ENCODE results near the gene FFAR1. TPM values are rescaled to one million over a fixed set of nuclear protein-coding genes. Genes with fewer than 3 reads are reported as not detected.

Gene FFAR1
- total RNA-seq, 2 experiments from 2014 or later, result 0.23 to 0.35 TPM

GRCh38 chr19:35346193-35347052 lies 1.3 kb upstream of the FFAR1 start:
- H3K9me3 Mint-ChIP-seq (ENCODE audit: low read depth), result no peaks in the 10 kb centered on the region
- DNase-seq, result peak; percentile 89
- ChIA-PET CTCF (interaction anchor here (0.6 to 1.9 kb wide), 3 partner anchors 12 to 398 kb away, joined by 3 to 6 read pairs (median 3); partner anchors contain the start of gene FFAR3), POLR2A (interaction anchor here (0.8 kb wide), 1 partner anchor 117 kb away, joined by 4 read pairs; no protein-coding TSS in a partner anchor)
- peaks cover 3% of the 10 kb centered on the region for H3K27me3 Mint-ChIP-seq
- H3K4me3 Mint-ChIP-seq, result peak overlapping the region; percentile 67
- ATAC-seq, result peak; percentile 41
- peak overlapping the region; percentile 99 for H3K27ac Mint-ChIP-seq
- intact Hi-C loops (cut with DNase I, micrococcal nuclease), result loop anchor here (1.0 to 5.0 kb wide), 10 partner anchors 59 to 365 kb away; partner anchors contain the start of genes TMEM147 (in 1 of the 2) and USF2 (in 1 of the 2)
- no peaks in the 10 kb centered on the region for H3K36me3 Mint-ChIP-seq (ENCODE audit: low read depth)
- H3K4me1 Mint-ChIP-seq, result peaks cover 36% of the 10 kb centered on the region

- no peaks in the 10 kb centered on the region for H3K36me3 Mint-ChIP-seq (ENCODE audit: low read depth)
- peak overlapping the region; percentile 67 for H3K4me3 Mint-ChIP-seq
- ChIA-PET CTCF (interaction anchor here (0.8 to 2.7 kb wide), 9 partner anchors 10 to 197 kb away, joined by 3 to 12 read pairs (median 4); partner anchors contain the start of gene FFAR3), POLR2A (interaction anchor here (0.6 to 0.8 kb wide), 4 partner anchors 9 to 513 kb away, joined by 3 to 4 read pairs (median 3); no protein-coding TSS in a partner anchor)
- no peaks in the 10 kb centered on the region for H3K9me3 Mint-ChIP-seq (ENCODE audit: low read depth)
- DNase-seq (no peak), ATAC-seq (no peak)
- peaks cover 2% of the 10 kb centered on the region for H3K27me3 Mint-ChIP-seq
- peak overlapping the region; percentile 99 for H3K27ac Mint-ChIP-seq
- H3K4me1 Mint-ChIP-seq, result peaks cover 40% of the 10 kb centered on the region
- intact Hi-C loops (cut with DNase I, micrococcal nuclease), result loop anchor here (1.0 to 5.0 kb wide), 10 partner anchors 57 to 363 kb away; partner anchors contain the start of genes TMEM147 (in 1 of the 2) and USF2 (in 1 of the 2)
Observed at GRCh38 chr19:35347930-35348298, 212 bp downstream of the FFAR1 start.

GRCh38 chr19:35348911-35349611 lies 1.4 kb downstream of the FFAR1 start:
- ATAC-seq (no peak), DNase-seq (no peak)
- Mint-ChIP-seq H3K27me3 (peaks cover 2% of the 10 kb centered on the region), H3K9me3 (ENCODE audit: low read depth) (no peaks in the 10 kb centered on the region), H3K4me3 (no peak overlapping the region), H3K36me3 (ENCODE audit: low read depth) (no peaks in the 10 kb centered on the region), H3K27ac (peak overlapping the region; percentile 99), H3K4me1 (peaks cover 41% of the 10 kb centered on the region)
- intact Hi-C loops (cut with DNase I, micrococcal nuclease), result loop anchor here in 1 of 2 experiments (5.0 kb wide), 1 partner anchor 198 kb away; the partner anchor contains the start of gene TMEM147
- CTCF ChIA-PET, result interaction anchor here (0.6 to 2.7 kb wide), 4 partner anchors 119 to 174 kb away, joined by 3 to 8 read pairs (median 6); no protein-coding TSS in a partner anchor
- POLR2A ChIA-PET, result no interaction called here

DNA sequence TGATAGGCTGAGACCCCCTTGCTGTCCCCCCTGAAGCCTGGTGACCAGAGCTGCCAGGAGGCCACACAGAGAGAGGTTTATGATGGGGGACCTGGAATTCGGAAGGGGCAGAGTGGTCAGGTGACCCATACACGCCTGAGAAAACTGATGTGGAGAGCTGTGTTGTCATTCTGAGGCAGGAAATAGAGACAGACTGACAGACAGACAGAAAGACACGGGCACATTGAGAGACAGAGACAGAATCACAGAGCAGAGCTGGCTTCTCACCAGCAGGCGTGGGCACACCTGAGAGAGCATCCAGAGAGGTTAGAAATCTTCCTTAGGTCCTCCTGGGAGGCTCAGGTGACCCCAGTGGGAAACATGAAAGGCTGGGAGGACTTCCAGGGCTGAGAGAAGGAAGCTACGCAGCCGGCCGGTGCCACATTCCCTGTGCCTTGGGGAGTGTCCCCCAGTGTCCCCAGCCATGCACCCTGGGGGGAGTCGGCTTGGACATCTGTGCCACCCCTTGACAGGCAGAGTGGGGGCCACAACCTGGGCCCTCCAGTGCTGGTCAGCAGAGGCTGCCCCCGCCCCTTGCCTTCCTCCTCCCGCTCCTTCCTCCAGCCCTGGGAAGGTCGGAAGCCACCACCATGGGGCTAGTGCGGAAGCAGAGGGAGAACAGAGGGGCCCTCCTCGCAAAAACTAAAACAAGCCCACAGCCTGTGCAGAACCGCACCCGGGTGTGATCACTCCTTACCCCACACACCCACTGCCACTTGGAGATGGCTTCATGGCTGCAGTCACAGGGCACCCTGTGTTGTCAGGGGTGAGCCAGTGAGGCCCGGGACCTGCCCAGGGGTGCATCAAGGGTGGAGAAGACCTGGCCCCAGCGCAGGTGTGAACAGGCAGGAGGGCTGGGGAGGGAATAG lies 2.2 kb downstream of the FFAR1 start:
- peaks cover 2% of the 10 kb centered on the region for H3K27me3 Mint-ChIP-seq
- intact Hi-C loops (cut with DNase I, micrococcal nuclease), result loop anchor here (5.0 kb wide), 3 partner anchors 197 to 262 kb away; partner anchors contain the start of genes HAUS5 (in 1 of the 2) and TMEM147 (in 1 of the 2)
- no peak for DNase-seq
- no peaks in the 10 kb centered on the region for H3K36me3 Mint-ChIP-seq (ENCODE audit: low read depth)
- CTCF ChIA-PET, result interaction anchor here (1.6 to 2.7 kb wide), 3 partner anchors 118 to 145 kb away, joined by 5 to 8 read pairs (median 7); no protein-coding TSS in a partner anchor
- peak overlapping the region; percentile 32 for H3K27ac Mint-ChIP-seq
- no peaks in the 10 kb centered on the region for H3K9me3 Mint-ChIP-seq (ENCODE audit: low read depth)
- no peak for ATAC-seq
- POLR2A ChIA-PET, result no interaction called here
- H3K4me3 Mint-ChIP-seq, result no peak overlapping the region
- H3K4me1 Mint-ChIP-seq, result peaks cover 41% of the 10 kb centered on the region

DNA sequence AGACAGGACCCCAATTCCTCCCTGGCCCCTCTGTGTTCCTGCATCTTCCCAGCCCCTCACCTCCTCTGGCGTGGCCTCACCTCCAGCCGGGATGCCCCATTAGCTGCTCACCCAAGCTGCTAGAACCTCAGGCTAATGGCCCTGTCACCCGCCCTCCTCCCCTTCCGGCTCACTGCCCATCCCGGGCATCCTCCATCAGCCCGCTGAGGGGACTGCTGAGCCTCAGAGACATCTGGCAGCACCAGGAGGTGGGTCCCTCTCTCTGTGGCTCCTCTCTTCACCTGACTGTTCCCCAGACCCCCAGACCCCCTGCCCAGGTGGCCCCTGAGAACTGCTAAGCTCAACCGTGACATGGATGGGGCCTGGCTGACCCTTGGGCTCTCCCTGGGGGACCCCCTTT lies 2.9 kb downstream of the FFAR1 start:
- peaks cover 40% of the 10 kb centered on the region for H3K4me1 Mint-ChIP-seq
- H3K27ac Mint-ChIP-seq, result peak overlapping the region; percentile 8
- peaks cover 2% of the 10 kb centered on the region for H3K27me3 Mint-ChIP-seq

DNA sequence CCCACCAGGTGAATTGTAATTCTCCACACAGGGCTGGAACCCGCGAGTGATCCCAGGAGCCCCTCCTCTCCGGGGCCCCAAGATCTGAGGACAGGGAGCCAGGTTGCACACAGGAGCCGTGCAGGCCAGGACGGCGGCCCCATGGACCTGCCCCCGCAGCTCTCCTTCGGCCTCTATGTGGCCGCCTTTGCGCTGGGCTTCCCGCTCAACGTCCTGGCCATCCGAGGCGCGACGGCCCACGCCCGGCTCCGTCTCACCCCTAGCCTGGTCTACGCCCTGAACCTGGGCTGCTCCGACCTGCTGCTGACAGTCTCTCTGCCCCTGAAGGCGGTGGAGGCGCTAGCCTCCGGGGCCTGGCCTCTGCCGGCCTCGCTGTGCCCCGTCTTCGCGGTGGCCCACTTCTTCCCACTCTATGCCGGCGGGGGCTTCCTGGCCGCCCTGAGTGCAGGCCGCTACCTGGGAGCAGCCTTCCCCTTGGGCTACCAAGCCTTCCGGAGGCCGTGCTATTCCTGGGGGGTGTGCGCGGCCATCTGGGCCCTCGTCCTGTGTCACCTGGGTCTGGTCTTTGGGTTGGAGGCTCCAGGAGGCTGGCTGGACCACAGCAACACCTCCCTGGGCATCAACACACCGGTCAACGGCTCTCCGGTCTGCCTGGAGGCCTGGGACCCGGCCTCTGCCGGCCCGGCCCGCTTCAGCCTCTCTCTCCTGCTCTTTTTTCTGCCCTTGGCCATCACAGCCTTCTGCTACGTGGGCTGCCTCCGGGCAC lies 3.9 kb downstream of the FFAR1 start:
- H3K27me3 Mint-ChIP-seq, result no peaks in the 10 kb centered on the region
- POLR2A ChIA-PET, result no interaction called here
- intact Hi-C loops (cut with DNase I, micrococcal nuclease), result loop anchor here (1.0 to 5.0 kb wide), 4 partner anchors 117 to 261 kb away; partner anchors contain the start of gene HAUS5 (in 1 of the 2)

More for the DNA sequence above, 2.9 kb downstream of the FFAR1 start:
- no peak for ATAC-seq
- Mint-ChIP-seq H3K9me3 (ENCODE audit: low read depth) (no peaks in the 10 kb centered on the region), H3K4me3 (no peak overlapping the region), H3K36me3 (ENCODE audit: low read depth) (no peaks in the 10 kb centered on the region)
- POLR2A ChIA-PET, result no interaction called here
- no peak for DNase-seq
- CTCF ChIA-PET, result interaction anchor here (1.9 kb wide), 1 partner anchor 144 kb away, joined by 5 read pairs; no protein-coding TSS in a partner anchor
- intact Hi-C loops (cut with DNase I, micrococcal nuclease), result loop anchor here in 1 of 2 experiments (5.0 kb wide), 2 partner anchors 242 to 262 kb away; partner anchors contain the start of gene HAUS5

GRCh38 chr19:35352177-35352447 lies 4.4 kb downstream of the FFAR1 start:
- H3K4me3 Mint-ChIP-seq, result no peak overlapping the region
- H3K27me3 Mint-ChIP-seq, result no peaks in the 10 kb centered on the region
- H3K4me1 Mint-ChIP-seq, result peaks cover 24% of the 10 kb centered on the region
- DNase-seq (no peak), ATAC-seq (no peak)
- no peak overlapping the region for H3K27ac Mint-ChIP-seq
- H3K36me3 Mint-ChIP-seq (ENCODE audit: low read depth), result no peaks in the 10 kb centered on the region
- ChIA-PET POLR2A (no interaction called here), CTCF (interaction anchor here (0.6 to 4.5 kb wide), 11 partner anchors 10 to 274 kb away, joined by 3 to 54 read pairs (median 7); no protein-coding TSS in a partner anchor)
- intact Hi-C loops (cut with DNase I, micrococcal nuclease), result loop anchor here (1.0 to 5.0 kb wide), 4 partner anchors 116 to 260 kb away; partner anchors contain the start of gene HAUS5 (in 1 of the 2)
- no peaks in the 10 kb centered on the region for H3K9me3 Mint-ChIP-seq (ENCODE audit: low read depth)

More for the DNA sequence above, 3.9 kb downstream of the FFAR1 start:
- H3K4me3 Mint-ChIP-seq, result no peak overlapping the region
- DNase-seq (no peak), ATAC-seq (no peak)
- H3K4me1 Mint-ChIP-seq, result peaks cover 30% of the 10 kb centered on the region
- no peaks in the 10 kb centered on the region for H3K9me3 Mint-ChIP-seq (ENCODE audit: low read depth)
- no peaks in the 10 kb centered on the region for H3K36me3 Mint-ChIP-seq (ENCODE audit: low read depth)
- CTCF ChIA-PET, result interaction anchor here (0.6 to 4.5 kb wide), 4 partner anchors 118 to 143 kb away, joined by 4 to 54 read pairs (median 5); no protein-coding TSS in a partner anchor
- no peak overlapping the region for H3K27ac Mint-ChIP-seq

DNA sequence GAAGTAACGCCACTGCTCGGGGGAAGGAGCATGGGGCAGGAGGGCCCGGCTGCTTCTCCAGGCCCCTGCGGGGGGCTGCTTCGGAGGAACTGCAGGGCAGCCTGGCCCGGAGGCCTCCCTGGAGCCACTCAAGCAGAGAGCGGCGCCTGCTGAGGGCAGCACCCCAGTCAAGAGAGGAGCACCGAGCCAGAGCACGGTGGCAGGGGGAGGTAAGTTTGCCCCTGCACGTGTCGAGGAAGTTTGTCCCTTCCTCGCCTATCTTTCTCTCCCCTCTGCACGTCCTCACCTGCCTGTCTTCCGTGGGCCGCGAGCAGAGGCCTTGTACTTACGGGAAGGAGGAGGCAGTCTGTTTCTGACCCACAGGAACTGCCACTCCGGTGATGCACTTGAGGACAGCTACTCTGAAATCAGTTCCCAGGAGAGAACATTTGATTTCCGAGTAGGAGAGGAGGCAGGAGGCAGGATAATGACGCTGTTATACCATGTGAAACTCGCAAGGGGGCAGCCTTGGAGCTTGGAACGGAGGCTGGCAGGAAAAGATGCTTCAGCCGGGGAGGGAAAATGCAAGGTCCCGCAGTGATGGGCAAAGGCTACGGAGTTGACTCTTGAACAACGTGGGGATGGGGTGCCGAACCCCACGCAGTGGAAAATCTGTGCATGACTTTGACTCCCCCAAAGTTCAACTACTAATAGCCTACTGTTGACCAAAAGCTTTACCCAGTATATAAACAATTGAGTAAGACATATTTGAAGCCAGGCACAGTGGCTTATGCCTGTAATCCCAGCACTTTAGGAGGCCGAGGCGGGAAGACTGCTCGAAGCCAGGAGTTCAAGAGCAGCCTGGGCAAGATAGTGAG lies 5.0 kb downstream of the FFAR1 start:
- DNase-seq (peak; percentile 87), ATAC-seq (peak; percentile 77)
- ChIA-PET POLR2A (no interaction called here), CTCF (interaction anchor here (0.6 to 4.5 kb wide), 30 partner anchors 8 to 274 kb away, joined by 3 to 54 read pairs (median 4); no protein-coding TSS in a partner anchor)
- Mint-ChIP-seq H3K4me1 (peaks cover 24% of the 10 kb centered on the region), H3K27me3 (no peaks in the 10 kb centered on the region), H3K27ac (peak overlapping the region; percentile 72), H3K36me3 (ENCODE audit: low read depth) (no peaks in the 10 kb centered on the region), H3K4me3 (no peak overlapping the region), H3K9me3 (ENCODE audit: low read depth) (no peaks in the 10 kb centered on the region)
- intact Hi-C loops (cut with DNase I, micrococcal nuclease), result loop anchor here (1.0 to 5.0 kb wide), 4 partner anchors 116 to 260 kb away; partner anchors contain the start of gene HAUS5 (in 1 of the 2)

- DNase-seq (no peak), ATAC-seq (no peak)
- no peaks in the 10 kb centered on the region for H3K36me3 Mint-ChIP-seq (ENCODE audit: low read depth)
- H3K27me3 Mint-ChIP-seq, result no peaks in the 10 kb centered on the region
- no peak overlapping the region for H3K27ac Mint-ChIP-seq
- H3K4me1 Mint-ChIP-seq, result peaks cover 22% of the 10 kb centered on the region
- no peak overlapping the region for H3K4me3 Mint-ChIP-seq
- H3K9me3 Mint-ChIP-seq (ENCODE audit: low read depth), result no peaks in the 10 kb centered on the region
- intact Hi-C loops (cut with DNase I, micrococcal nuclease), result loop anchor here in 1 of 2 experiments (1.0 to 5.0 kb wide), 3 partner anchors 142 to 259 kb away; partner anchors contain the start of gene HAUS5
- ChIA-PET CTCF (interaction anchor here (0.6 to 4.5 kb wide), 22 partner anchors 7 to 156 kb away, joined by 3 to 54 read pairs (median 4); no protein-coding TSS in a partner anchor), POLR2A (no interaction called here)
Observed at GRCh38 chr19:35353635-35354034, 5.9 kb downstream of the FFAR1 start.

Data from activated CD4-positive, alpha-beta T cell treated with anti-CD3 and anti-CD28 coated beads for 36 hours (primary cell).